Lung (tissue), 12 donors: ENCODE data around the gene ACTA2. TPM values are rescaled to one million over a fixed set of nuclear protein-coding genes. Genes with fewer than 3 reads are reported as not detected.

Experiments
- ATAC-seq: fragments of 200-7000 bp; cut with Tn5 transposase; one replicate; pipeline ENCODE4 v1.9.1; 2020; ENCODE audit warnings: moderate number of reproducible peaks; ENCODE audit not compliant: insufficient read depth, low FRiP score
- DNase-seq, 3 donors: peaks; one replicate each; pipeline ENCODE4 v3.0.0-alpha.2; 2013 to 2017
- H3K27ac ChIP-seq, 2 donors: one replicate each; pipeline ENCODE4 v1.5.1; 2013; ENCODE audit warnings: mild to moderate bottlenecking in 2 of 2, moderate library complexity in 2 of 2, control low read depth in 1 of 2, inconsistent platforms in 1 of 2, low read depth in 1 of 2, low read length in 1 of 2
- H3K27me3 ChIP-seq, 3 donors: one replicate each; pipeline ENCODE4 v1.5.1; 2013; ENCODE audit warnings: low read length in 2 of 3; ENCODE audit not compliant: control insufficient read depth in 3 of 3, insufficient read depth in 3 of 3
- H3K36me3 ChIP-seq, 4 donors: one replicate each; pipeline ENCODE4 v1.5.1; 2013; ENCODE audit warnings: low read length in 4 of 4, mild to moderate bottlenecking in 1 of 4, moderate library complexity in 1 of 4; ENCODE audit not compliant: control insufficient read depth in 4 of 4, insufficient read depth in 4 of 4
- H3K4me1 ChIP-seq, 5 donors: one replicate each; pipeline ENCODE4 v1.5.1; 2013; ENCODE audit warnings: low read length in 5 of 5, mild to moderate bottlenecking in 2 of 5, moderate library complexity in 1 of 5; ENCODE audit not compliant: control insufficient read depth in 5 of 5, insufficient read depth in 5 of 5
- H3K4me3 ChIP-seq: one replicate; pipeline ENCODE4 v1.5.1; 2013; ENCODE audit warnings: mild to moderate bottlenecking, control low read depth, moderate library complexity
- H3K9ac ChIP-seq, 2 donors: one replicate each; pipeline ENCODE4 v1.5.1; 2013; ENCODE audit warnings: low read length in 2 of 2, control low read depth in 1 of 2; ENCODE audit not compliant: insufficient read depth in 1 of 2
- H3K9me3 ChIP-seq, 4 donors: one replicate each; pipeline ENCODE4 v1.5.1; 2013; ENCODE audit warnings: low read length in 3 of 4, mild to moderate bottlenecking in 1 of 4, moderate library complexity in 1 of 4; ENCODE audit not compliant: control insufficient read depth in 4 of 4, insufficient read depth in 3 of 4
- CTCF ChIP-seq: IDR thresholded peaks from 2 replicates; pipeline ENCODE4 v1.5.1; 2012; ENCODE audit warnings: mild to moderate bottlenecking; ENCODE audit errors: control extremely low read depth, extremely low read depth
- WGBS, 2 donors: extraction: QIAGEN DNeasy Blood & Tissue Kit; methylation state at CpG; one replicate each; pipeline ENCODE4 v1.1.7; 2013; 5-methylcytosine and 5-hydroxymethylcytosine counted together
- polyA plus RNA-seq, 2 donors: library from polyadenylated mRNA; stranded (reverse); fragments of 200-250 nt; gene quantifications; one replicate each; pipeline ENCODE4 v1.2.1, GENCODE V29; 2013
- total RNA-seq, 2 donors: library from RNA; depleted of rRNA in 1 of 2; stranded (reverse); fragments of >200 nt in 1 of 2; gene quantifications; one replicate each; pipeline ENCODE4 v1.2.1, GENCODE V29; 2014 to 2021
- donor health status: control.
- donor health status: control.
- donor health status: Bipolar disorder and iron deficiency.
- donor health status: healthy.
- donor health status: DM: yes; HTN: yes; CAD: no.

The ACTA2 gene
- total and polyA plus RNA-seq, 4 donors: 186 to 485 (median 249) TPM

DNA sequence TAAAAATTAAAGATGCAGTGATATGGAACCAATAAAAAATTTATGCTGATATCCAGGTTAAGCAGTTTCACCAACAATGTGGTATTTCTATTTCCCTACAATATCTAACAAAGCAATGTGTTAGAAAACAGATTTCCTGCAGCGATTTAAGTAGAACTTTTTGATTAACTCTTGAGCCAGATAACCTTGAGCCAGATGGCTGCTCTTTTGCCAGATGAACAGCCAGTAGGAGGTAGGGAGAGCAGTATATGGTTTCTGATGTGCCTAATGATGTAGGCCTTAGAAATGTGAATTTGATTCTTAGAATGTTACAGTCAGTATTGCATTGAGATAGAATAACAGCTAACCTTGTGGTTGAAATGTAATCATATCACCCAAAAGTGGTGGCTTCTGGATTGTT, 41.5 kb downstream of the ACTA2 start:
- H3K27me3 ChIP-seq: no peaks in the 10 kb centered on the region
- H3K4me3 ChIP-seq: no peak overlapping the region
- no peak for DNase-seq
- H3K9ac ChIP-seq: no peak overlapping the region
- WGBS, 2 donors: 91 to 97% methylated on average over 1 of the region's 1 CpG
- peaks cover 0 to 15% (median 6%) of the 10 kb centered on the region in 4 donors for H3K36me3 ChIP-seq
- no peaks in the 10 kb centered on the region for H3K9me3 ChIP-seq
- H3K4me1 ChIP-seq: peaks cover 0 to 27% (median 0%) of the 10 kb centered on the region in 5 donors
- ATAC-seq: no peak
- TF ChIP-seq CTCF: no peak
- no peak overlapping the region for H3K27ac ChIP-seq

GRCh38 chr10:88908194-88908593, 44.4 kb downstream of the ACTA2 start:
- DNase-seq (no peak), ATAC-seq (no peak)
- TF ChIP-seq CTCF: no peak
- H3K27me3 ChIP-seq: no peaks in the 10 kb centered on the region
- H3K9me3 ChIP-seq: no peaks in the 10 kb centered on the region
- H3K27ac ChIP-seq: no peak overlapping the region
- peaks cover 0 to 22% (median 11%) of the 10 kb centered on the region in 4 donors for H3K36me3 ChIP-seq
- peaks cover 0 to 6% (median 0%) of the 10 kb centered on the region in 5 donors for H3K4me1 ChIP-seq
- H3K4me3 ChIP-seq: no peak overlapping the region
- H3K9ac ChIP-seq: no peak overlapping the region
- WGBS, 2 donors: 84 to 90% methylated on average over 4 of the region's 4 CpGs

DNA sequence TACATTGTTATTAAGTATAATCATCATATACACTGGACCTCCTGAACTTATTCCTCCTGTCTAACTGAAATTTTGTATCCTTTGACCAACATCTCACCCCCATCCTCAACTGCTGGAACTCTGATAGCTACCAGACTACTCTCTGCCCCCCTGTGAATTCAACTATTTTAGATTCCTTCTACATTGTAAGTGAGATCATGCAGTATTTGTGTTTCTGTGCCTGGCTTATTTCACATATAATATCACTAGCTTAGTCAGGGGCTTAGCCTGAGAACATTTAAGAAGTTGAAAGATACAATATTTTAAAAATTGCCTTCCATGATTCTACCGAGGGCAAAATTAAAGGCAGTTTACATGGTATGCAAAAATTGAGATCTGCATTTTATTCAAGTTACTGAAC, 45.7 kb downstream of the ACTA2 start:
- 91 to 93% methylated on average over 1 of the region's 1 CpG for WGBS, 2 donors
- peaks cover 0 to 24% (median 11%) of the 10 kb centered on the region in 4 donors for H3K36me3 ChIP-seq
- no peak for DNase-seq
- ATAC-seq: no peak
- H3K4me3 ChIP-seq: no peak overlapping the region
- no peaks in the 10 kb centered on the region for H3K4me1 ChIP-seq
- H3K9ac ChIP-seq: no peak overlapping the region
- H3K27ac ChIP-seq: no peak overlapping the region
- H3K9me3 ChIP-seq: no peaks in the 10 kb centered on the region
- no peak for TF ChIP-seq CTCF
- H3K27me3 ChIP-seq: no peaks in the 10 kb centered on the region

GRCh38 chr10:88903715-88904114, 48.9 kb downstream of the ACTA2 start:
- Histone ChIP-seq H3K4me3 (no peak overlapping the region), H3K4me1 (peaks cover 0 to 4% (median 0%) of the 10 kb centered on the region in 5 donors), H3K27ac (peak overlapping the region in 1 of 2 donors; percentile 6), H3K36me3 (peaks cover 0 to 22% (median 11%) of the 10 kb centered on the region in 4 donors), H3K9me3 (no peaks in the 10 kb centered on the region), H3K9ac (no peak overlapping the region), H3K27me3 (no peaks in the 10 kb centered on the region)
- WGBS, 2 donors: 94% methylated on average over 3 of the region's 3 CpGs
- TF ChIP-seq CTCF: no peak
- no peak for DNase-seq
- no peak for ATAC-seq
